GM21529 (cell line): ENCODE results near the gene PTCD1.
A peak's percentile ranks its signal among the peaks of the same experiment; 100 is the strongest.
"Not testable (repeated sequence)": the region's sequence is repeated elsewhere in the genome, so short reads cannot be mapped to it uniquely, and the experiment has no call there.

Experiments
- ATAC-seq: cut with Tn5 transposase; IDR thresholded peaks from one replicate; pipeline ENCODE4 v1.9.1; 2021; ENCODE audit not compliant: unreplicated experiment

The PTCD1 gene

DNA sequence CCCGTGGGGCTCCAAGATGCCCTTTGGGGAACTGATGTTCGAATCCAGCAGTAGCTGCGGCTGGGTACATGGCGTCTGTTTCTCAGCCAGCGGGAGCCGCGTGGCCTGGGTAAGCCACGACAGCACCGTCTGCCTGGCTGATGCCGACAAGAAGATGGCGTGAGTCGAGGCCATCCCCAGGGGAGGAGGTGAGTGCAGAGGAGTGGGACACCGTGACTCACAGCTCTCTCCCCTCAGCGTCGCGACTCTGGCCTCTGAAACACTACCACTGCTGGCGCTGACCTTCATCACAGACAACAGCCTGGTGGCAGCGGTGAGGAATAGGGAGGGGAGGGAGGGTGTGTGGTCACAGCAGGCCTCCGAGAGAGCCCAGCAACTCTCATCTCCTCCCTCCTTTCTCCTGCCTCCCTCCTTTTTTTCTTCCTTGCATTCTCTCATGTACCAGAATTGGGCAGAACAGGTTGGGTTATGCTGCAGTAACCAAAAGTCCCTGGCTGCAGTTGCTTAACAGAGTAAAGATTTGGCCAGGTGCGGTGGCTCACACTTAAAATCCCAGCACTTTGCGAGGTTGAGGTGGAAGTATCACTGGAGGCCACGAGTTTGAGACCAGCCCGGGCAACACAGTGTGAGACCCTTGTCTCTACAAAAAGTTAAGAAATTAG, 47.5 kb downstream of the PTCD1 start:
- no peak for ATAC-seq

DNA sequence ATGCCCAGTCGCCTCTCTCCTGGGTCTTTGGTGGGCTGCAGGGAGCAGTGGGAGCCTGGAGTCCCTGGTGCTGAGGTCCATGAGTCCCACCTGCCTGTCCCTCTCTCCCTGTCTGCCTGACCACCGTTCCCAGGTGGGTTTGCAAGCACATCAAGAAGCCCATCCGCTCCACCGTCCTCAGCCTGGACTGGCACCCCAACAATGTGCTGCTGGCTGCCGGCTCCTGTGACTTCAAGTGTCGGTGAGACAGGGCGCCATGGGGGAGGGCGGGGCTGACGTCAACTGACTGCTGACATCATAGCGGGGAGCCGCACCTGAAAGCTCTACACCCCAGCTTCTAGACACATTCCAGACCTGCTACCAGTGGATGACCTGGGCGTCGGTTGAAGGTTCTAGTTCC, 48.8 kb downstream of the PTCD1 start:
- no peak for ATAC-seq

DNA sequence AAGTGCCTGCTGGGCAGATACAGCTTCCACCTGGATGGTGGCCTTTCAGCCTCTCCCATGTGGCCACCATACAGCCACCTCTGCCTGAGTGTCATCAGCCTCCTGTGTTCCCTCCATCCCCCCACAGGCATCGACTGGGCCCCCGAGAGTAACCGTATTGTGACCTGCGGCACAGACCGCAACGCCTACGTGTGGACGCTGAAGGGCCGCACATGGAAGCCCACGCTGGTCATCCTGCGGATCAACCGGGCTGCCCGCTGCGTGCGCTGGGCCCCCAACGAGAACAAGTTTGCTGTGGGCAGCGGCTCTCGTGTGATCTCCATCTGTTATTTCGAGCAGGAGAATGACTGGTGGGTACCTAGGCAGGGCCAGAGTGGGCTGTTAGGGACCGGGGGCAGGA, 50.7 kb downstream of the PTCD1 start:
- no peak for ATAC-seq

DNA sequence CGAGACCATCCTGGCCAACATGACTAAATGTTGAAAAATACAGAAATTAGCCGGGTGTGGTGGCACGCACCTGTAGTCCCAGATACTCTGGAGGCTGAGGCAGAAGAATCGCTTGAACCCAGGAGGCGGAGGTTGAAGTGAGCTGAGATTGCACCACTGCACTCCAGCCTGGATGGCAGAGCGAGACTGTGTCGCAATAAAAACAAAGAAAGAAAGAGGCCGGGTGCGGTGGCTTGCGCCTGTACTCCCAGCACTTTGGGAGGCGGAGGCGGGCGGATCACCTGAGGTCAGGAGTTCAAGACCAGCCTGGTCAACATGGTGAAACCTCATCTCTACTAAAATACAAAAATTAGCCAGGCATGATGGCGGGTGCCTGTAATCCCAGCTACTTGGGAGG, 51.4 kb downstream of the PTCD1 start:
- ATAC-seq, result not testable (repeated sequence)

DNA sequence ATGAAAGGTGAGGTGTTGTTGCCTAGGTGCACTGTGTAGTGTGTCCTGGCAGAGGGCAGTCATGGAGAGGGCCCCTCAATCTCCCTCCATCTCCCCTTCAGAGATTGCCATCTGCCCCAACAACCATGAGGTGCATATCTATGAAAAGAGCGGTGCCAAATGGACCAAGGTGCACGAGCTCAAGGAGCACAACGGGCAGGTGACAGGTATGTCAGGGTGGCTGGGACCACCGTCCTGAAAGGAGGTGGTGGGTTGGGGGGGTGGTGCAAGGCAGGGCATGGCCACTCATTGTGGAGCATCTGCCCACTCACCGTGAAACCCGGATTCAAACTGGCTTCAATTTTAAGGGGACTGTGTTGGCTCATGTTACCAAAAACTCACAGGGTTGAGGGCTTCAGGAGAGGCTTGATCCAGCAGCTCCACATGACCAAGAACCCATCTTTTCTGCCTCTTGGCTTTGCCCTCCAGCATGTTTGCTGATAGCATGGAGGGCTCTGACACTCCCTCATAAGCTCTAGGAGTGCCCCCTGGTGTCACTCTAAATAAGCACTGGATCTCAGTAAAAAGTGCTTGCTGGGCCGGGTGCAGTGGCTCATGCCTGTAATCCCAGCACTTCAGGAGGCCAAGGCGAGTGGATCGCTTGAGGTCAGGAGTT, 51.9 kb downstream of the PTCD1 start:
- ATAC-seq, result no peak

DNA sequence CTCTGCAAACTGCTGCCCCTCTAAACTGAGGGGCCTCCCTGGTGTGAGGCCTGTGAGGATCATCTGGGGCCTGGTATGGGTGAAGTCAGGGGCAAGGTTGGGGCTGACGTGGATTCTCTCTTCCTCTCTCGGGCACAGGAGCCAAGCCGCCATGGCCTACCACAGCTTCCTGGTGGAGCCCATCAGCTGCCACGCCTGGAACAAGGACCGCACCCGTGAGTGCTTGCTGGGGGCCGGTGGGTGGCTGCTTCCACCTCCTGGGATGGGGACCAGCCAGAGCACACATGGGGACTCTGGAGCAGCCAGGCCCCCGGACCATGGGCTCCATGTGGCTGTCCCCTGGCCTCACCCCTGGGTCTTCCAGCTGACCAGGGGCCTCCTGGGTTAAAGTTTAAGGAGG, 53.0 kb downstream of the PTCD1 start:
- ATAC-seq, result no peak

DNA sequence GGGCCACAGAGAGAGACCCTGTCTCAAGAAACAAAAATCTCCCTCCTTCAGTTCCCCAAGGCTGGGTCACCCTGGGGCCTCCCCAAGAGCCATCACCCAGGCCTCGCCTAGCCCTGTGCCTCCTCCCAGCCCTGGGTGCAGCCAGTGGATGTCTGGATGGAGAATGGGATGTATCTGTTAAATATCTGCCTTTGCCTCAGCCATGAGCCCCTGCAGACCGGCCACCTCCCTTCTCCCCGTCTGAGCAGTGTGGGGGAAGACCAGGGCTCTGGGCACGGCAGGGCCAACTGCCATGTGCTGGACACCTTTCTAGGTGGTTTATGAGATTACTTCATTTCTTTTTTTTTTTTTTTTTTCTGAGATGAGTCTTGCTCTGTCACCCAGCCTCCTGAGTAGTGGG, 54.1 kb downstream of the PTCD1 start:
- no peak for ATAC-seq

DNA sequence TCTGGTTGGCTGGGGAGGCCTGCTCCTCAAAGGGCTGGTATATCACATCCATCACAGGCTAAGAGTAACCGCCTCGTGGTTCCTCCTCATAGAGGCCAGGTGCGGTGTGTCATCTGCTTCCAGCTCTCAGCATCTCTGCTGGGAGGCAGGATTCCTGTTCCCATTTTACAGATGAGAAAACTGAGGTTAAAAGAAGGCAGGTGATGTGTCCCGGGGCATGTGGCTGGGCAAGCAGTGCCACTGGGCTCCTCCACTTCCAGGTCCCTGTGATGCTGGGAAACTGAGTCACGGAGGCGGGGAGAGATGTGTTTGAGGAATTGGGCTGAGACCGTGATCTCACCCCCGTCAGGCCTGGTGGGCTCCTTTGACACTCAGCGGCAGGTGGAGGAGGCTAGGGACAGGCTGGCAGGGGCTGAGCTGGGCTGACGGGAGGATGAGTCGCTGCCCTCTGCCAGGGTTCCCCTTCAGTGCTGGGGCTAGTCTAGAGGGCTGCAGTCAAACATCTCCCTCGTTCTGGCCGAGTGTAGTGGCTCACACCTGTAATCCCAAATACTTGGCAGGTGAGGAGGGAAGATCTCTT, 54.7 kb downstream of the PTCD1 start:
- ATAC-seq, result no peak

DNA sequence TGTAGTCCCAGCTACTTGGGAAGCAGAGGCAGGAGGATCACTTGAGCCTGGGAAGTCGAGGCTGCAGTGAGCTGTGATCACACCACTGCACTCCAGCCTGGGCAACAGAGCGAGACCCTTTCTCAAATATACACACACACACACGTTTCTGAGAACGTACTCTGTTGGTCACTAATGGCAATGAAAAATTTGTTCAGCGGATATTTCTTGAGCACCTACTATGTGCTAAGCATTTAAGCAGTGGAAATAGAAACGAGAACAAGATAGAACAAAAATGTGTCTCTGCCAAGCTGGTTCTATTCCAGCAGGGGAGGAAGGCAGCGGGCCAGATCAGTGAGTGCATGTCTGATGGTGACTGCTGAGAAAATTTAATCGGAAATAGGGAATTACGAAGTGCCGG, 55.4 kb downstream of the PTCD1 start:
- ATAC-seq, result no peak

DNA sequence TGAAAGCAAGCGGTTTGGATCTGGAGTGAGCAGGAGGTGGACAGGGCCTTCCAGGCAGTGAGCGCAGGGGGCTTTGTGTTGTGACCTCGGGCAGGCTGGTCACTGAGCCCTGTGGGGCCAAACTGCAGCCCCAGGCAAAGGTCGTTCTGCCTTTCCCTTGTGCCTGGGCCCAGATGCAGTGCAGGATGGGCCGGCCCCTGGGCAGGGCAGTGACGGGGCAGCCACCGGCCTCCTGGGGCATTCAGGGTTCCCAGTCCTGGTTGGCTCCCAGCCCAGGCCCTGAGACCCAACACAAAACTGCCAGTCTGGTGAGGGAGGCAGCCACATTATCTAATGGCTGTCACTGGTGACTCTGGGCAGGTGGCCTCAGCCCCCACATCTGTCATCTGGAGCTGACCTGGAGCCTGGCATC, 56.9 kb downstream of the PTCD1 start:
- ATAC-seq, result no peak

DNA sequence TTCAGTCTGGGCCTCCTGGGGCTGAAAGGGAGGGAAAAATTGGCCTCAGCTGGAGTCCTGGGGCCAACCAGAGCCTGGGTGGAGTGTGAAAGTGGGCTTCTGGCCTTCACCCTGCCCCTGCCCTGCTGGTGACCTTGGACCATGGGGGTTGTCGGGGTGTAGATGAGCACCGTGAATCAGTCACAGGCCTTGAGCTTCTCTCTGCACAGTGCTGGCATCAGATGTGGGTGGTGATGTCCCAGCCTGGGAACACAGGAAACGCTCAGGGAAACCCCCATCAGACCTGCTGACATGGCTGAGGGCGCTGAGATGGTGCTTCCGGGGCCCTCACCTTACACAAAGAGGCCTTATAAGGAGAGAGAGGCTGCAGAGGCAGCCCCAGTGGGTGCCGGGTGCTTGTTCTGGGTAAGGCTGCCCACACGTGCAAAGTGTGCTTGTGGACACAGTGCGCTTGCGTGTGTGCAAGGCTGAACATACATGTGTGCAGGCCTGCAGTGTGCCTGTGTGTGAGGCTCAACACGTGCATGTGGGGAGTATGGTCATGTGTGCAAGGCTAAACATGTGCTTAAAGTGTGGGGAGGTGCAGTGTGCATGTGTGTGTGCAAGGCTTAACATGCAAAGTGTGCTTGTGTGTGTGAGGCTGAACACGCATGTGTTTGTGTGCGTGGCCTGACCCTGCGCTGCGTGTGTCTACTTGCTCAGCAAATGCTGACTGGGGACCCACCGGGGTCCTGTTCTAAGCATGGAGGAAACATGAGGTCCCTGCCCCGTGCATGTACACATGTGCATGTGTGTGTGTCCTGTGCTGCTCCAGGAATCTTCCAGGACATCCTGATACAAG, 57.6 kb downstream of the PTCD1 start:
- ATAC-seq, result peak; percentile 76

DNA sequence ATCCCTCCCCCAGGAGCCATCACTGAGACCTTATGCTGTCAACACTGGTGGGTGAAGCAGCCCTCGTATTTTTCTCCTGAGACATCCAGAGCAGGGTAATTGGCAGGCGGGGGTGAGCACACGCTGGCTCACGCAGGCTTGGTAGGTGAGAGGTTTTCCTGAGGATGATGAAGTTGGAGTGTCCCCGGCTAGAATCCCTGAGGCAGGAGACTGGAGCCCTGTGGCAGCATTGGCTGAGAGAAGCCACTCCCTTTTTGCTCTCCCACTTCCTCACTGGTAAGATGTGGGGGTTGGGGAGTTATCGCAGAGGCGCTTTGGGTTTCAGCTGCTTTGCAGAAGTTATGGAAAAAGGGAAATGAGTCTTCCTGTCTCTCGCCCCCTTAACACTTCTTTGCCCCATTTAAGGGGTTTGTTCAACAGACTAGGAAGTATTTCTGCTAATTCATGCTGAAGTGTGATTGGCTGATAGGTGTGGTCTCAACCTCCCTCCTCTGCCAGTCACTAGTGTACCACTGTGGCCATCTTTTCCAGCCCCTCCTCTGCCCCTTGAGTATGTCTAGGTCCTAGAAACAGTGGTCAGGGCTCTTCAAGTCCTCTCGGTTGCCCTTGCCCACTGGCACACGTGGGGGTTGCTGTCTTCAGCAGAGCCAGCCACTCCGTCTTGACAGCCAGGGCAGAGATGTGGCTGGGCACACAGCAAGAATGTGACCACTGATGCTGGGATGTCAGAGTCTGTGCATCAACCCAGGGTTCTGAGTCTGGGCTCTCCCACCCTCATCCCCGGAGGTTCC, 58.4 kb downstream of the PTCD1 start:
- peak; percentile 54 for ATAC-seq

DNA sequence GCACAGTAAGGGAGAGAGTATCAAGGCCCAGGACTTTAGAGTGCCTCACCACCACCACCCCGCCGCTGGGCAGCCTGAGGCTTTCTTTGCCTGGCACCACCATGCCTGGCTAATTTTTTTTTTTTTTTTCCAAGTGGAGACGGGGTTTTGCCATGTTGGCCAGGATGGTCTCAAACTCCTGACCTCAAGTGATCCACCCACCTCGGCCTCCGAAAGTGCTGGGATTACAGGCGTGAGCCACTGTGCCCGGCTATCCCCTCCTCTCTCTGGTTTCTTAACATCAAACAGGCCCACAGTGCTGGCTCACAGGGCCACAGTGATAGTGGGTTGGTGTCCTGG, 58.9 kb downstream of the PTCD1 start:
- ATAC-seq, result not testable (repeated sequence)

DNA sequence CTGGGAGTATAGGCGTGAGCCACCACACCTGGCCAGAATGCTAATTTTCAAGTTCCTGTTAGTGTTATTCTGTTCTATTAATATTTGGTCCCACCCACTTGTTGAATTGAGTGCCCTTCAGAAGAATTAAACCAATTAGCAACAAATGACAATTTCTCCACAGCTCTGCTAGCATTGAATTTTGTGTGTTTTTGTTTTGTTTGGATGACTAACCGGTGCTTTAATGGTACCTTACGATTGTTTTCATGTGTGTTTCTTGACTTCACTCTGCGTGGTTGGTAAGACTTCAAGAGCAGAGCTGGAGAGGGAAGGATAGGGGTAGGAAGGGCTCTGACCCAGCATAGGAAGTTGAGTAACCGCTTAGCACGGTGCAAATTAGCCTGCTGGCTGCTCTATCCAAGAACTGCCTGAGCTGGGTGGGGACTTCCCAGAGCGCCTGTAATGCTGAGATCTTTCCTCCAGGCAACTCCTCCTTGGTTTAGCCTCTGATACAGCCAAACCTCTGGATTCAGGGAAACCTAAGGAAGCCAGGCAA, 59.5 kb downstream of the PTCD1 start:
- peak; percentile 21 for ATAC-seq

DNA sequence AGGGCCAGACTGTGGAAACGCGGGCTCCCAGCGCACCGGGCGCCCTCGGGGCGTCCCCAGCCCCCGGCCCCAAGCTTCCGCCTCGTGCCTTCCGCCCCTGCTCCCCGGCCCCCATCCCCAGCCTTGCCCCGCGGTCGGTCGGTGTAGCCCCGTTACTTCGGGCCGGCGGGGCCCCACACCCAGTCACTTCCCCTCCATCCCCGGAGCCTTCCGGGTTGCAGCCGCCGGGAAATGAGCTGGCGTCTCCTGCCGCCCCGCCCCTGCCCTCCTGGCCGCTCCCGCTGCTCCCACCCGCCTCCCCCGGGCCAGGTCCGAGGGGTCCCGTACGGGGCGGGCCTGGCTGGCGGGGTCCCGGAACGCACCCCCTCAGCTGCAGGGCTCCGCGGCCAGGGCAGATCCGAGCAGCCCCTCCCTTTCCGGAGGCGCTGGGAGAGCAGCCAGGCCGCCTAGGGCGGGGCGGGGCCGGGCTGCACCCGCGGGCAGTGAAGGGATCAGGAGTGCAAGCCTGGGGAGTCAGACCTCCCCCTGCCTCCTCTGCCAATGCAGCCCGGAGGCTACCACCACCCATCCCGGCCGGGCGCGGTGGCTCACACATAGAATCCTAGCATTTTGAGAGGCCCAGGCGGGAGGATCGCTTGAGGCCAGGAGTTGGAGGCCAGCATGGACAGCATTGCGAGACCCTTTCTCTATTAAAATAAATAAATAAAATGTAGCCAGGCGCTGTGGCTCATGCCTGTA, 63.4 kb downstream of the PTCD1 start:
- ATAC-seq, result peak; percentile 46

DNA sequence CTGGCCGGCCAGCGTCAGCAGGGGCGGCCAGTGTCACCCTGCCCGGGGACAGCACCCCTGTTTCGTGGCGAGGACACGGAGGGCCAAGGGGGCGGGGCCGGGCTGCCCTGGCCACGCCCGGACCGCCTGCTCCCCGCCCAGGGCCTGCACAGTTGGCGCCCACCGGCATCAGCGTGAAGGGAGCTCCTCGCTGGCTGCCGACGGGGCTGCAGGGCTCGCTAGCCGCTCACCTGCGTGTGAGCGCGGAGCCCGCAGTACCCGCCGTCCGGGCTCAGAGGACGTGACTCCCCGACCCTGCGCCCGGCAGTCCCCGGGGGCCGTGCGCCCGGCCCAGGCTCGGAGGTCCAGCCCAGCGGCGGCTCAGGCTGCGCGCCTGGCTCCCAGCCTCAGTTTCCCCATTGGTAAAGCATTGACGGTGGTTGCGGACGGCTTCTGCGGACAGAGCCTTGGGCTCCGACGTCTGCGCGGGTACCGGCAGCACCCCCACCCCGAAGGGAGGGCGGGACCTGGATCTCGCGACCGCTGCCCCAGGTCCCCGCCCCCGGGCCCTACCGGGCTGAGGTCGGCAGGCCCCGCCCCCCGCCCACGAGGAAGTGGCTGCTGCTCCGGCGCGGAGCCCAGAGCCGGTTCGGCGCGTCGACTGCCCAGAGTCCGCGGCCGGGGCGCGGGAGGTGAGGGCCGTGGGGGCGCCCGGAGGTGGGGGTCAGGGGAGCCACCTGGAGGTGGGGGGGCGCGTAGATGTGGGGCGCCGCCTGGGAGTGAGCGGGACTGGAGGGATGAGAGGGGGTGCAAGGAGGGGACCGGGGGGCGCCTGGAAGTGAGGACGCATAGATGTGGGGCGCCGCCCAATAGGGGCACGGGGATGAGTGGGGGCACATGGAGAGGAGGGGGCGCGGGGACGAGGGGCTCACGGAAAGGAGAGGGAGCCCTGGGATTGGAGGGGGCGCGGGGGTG, 64.2 kb downstream of the PTCD1 start, which contains the start of gene ARPC1B:
Gene ARPC1B (plus strand): TSS at position 620 of the 954 bp plus-strand sequence. CDS start 10,985 bp downstream, outside the sequence.
- ATAC-seq, result peak; percentile 59

DNA sequence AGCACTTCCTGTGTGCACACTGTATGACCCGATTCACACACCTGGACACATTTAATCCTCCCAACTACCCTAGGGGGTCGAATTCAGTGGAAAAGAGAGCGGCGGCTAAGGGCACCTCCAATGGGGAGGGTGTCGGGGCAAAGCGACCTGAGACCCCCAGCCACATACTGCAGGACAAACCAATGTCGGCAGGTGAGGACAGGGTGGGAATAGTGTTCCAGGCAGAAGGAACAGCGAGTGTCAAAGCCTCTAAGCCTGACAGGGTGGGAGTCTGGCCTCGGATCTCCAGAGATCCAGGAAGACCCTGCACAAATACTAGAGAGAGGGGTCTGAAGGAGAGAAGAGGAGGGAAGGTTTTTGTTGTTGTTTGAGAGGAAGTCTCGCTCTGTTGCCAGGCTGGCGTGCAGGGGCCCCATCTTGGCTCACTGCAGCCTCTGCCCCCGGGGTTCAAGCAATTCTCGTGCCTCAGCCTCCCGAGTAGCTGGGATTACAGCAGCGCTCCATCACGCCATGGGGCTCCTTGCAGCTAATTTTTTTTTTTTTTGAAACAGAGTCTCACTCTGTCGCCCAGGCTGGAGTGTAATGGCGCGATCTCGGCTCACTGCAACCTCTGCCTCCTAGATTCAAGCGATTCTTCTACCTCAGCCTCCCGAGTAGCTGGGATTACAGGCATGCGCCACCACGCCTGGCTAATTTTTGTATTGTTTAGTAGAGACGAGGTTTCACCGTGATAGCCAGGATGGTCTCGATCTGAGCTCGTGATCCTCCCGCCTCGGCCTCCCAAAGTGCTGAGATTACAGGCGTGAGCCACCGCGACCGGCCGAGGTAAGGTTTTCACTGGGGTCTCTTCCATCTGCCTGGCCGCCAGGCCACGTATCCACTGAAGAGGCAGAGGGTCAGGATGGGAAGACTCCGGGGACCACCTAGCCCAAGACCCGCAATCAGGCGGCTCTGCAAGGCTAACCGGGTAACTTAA, 65.2 kb downstream of the PTCD1 start:
- no peak for ATAC-seq
